Activated CD4-positive, alpha-beta T cell treated with anti-CD3 and anti-CD28 coated beads, Interleukin-2, amount 10 ng/mL, durations not matched to agents 24 days and 14 days (primary cell): Measurements from ENCODE around the gene CDH12. TPM values are rescaled to one million over a fixed set of nuclear protein-coding genes. Genes with fewer than 3 reads are reported as not detected.
"Not testable (repeated sequence)": the region's sequence is repeated elsewhere in the genome, so short reads cannot be mapped to it uniquely, and the experiment has no call there.

ENCODE experiments used
- DNase-seq: peaks from one replicate; pipeline ENCODE4 v3.0.0; 2022
- H3K27ac Mint-ChIP-seq: one replicate; pipeline ENCODE4 v1.8.0; 2022; ENCODE audit warnings: mild to moderate bottlenecking, mixed read lengths
- H3K27me3 Mint-ChIP-seq: one replicate; pipeline ENCODE4 v1.8.0; 2022; ENCODE audit warnings: mixed read lengths
- H3K36me3 Mint-ChIP-seq: one replicate; pipeline ENCODE4 v1.8.0; 2022; ENCODE audit warnings: low read depth, mild to moderate bottlenecking, mixed read lengths
- H3K4me1 Mint-ChIP-seq: one replicate; pipeline ENCODE4 v1.8.0; 2021; ENCODE audit warnings: mixed read lengths
- H3K4me3 Mint-ChIP-seq: one replicate; pipeline ENCODE4 v1.8.0; 2022; ENCODE audit warnings: mild to moderate bottlenecking, moderate library complexity, mixed read lengths
- H3K9me3 Mint-ChIP-seq: one replicate; pipeline ENCODE4 v1.8.0; 2021; ENCODE audit warnings: mixed read lengths
- intact Hi-C: fragments of 100-400 bp; cut with micrococcal nuclease; formaldehyde crosslinking; loops from one replicate; pipeline ENCODE4 v1.15.1; 2023
- total RNA-seq: library from RNA; stranded (reverse); gene quantifications from 2 replicates; pipeline ENCODE4 v1.2.3, GENCODE V29; 2022

Gene CDH12
- total RNA-seq, 1 donor from 2014 or later, result not detected

- H3K4me3 Mint-ChIP-seq, result no peak overlapping the region
- H3K27me3 Mint-ChIP-seq, result no peaks in the 10 kb centered on the region
- intact Hi-C loops, result no loop called here
- no peak overlapping the region for H3K27ac Mint-ChIP-seq
- no peaks in the 10 kb centered on the region for H3K36me3 Mint-ChIP-seq
- no peak for DNase-seq
- H3K9me3 Mint-ChIP-seq, result peaks cover 5% of the 10 kb centered on the region
- H3K4me1 Mint-ChIP-seq, result no peaks in the 10 kb centered on the region
These were observed 298.7 kb downstream of the CDH12 start for GRCh38 chr5:22554475-22554874.

GRCh38 chr5:22549876-22550671 is 303.1 kb downstream of the CDH12 start:
- Mint-ChIP-seq H3K36me3 (no peaks in the 10 kb centered on the region), H3K9me3 (peaks cover 5% of the 10 kb centered on the region), H3K4me3 (no peak overlapping the region), H3K27me3 (no peaks in the 10 kb centered on the region), H3K27ac (no peak overlapping the region), H3K4me1 (no peaks in the 10 kb centered on the region)
- no peak for DNase-seq
- intact Hi-C loops, result no loop called here

GRCh38 chr5:22542340-22542739 is 310.8 kb downstream of the CDH12 start:
- H3K4me1 Mint-ChIP-seq, result no peaks in the 10 kb centered on the region
- intact Hi-C loops, result no loop called here
- H3K9me3 Mint-ChIP-seq, result no peaks in the 10 kb centered on the region
- H3K27ac Mint-ChIP-seq, result no peak overlapping the region
- no peaks in the 10 kb centered on the region for H3K36me3 Mint-ChIP-seq
- H3K4me3 Mint-ChIP-seq, result no peak overlapping the region
- H3K27me3 Mint-ChIP-seq, result no peaks in the 10 kb centered on the region
- DNase-seq, result no peak

GRCh38 chr5:22541037-22541436 is 312.1 kb downstream of the CDH12 start:
- no peaks in the 10 kb centered on the region for H3K36me3 Mint-ChIP-seq
- no peak overlapping the region for H3K27ac Mint-ChIP-seq
- no peaks in the 10 kb centered on the region for H3K27me3 Mint-ChIP-seq
- DNase-seq, result no peak
- H3K9me3 Mint-ChIP-seq, result no peaks in the 10 kb centered on the region
- intact Hi-C loops, result no loop called here
- H3K4me1 Mint-ChIP-seq, result no peaks in the 10 kb centered on the region
- H3K4me3 Mint-ChIP-seq, result no peak overlapping the region

GRCh38 chr5:22539762-22540161 is 313.4 kb downstream of the CDH12 start:
- intact Hi-C loops, result no loop called here
- H3K4me1 Mint-ChIP-seq, result no peaks in the 10 kb centered on the region
- no peak overlapping the region for H3K27ac Mint-ChIP-seq
- DNase-seq, result no peak
- H3K27me3 Mint-ChIP-seq, result no peaks in the 10 kb centered on the region
- H3K9me3 Mint-ChIP-seq, result no peaks in the 10 kb centered on the region
- no peak overlapping the region for H3K4me3 Mint-ChIP-seq
- H3K36me3 Mint-ChIP-seq, result no peaks in the 10 kb centered on the region

DNA sequence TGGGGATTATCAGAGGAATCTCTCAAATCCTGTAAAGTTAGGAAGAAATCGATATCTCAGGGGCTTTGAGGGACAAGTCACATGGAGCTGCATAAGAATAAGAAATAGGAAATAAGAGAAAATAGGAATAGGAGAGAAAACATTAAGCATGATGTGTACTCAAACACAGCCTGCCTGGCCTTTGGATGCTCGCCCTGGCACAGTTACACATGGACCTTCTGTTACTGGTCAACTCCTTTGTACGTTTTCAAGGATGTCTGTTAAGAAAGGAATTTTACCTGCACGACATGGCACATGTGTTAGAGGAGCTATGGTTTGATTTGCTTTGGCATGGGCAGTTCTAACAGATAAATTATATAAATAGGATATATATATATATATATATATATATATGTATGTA is 321.2 kb downstream of the CDH12 start:
- Mint-ChIP-seq H3K27me3 (no peaks in the 10 kb centered on the region), H3K4me1 (no peaks in the 10 kb centered on the region), H3K4me3 (no peak overlapping the region), H3K9me3 (peaks cover 3% of the 10 kb centered on the region), H3K27ac (no peak overlapping the region), H3K36me3 (no peaks in the 10 kb centered on the region)
- intact Hi-C loops, result no loop called here
- DNase-seq, result no peak

DNA sequence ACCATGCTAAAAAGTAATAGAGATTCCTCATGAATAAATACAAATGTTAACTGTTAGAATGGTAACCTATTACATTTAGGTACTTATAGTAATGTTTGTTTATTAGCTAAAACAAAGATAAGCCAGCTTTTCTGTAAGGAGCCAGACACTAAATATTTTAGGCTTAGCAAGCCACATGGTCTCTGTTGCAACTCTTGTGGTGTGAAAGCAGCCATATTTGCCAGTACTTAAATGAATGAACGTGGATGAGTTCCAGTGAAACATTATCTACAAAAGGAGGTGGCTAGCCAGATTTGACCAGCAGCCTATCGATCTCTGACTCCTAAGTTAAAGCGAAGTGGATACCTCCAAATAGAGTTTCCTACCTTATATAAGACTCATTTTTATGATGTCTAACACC is 331.6 kb downstream of the CDH12 start:
- Mint-ChIP-seq H3K27me3 (no peaks in the 10 kb centered on the region), H3K4me1 (no peaks in the 10 kb centered on the region), H3K36me3 (no peaks in the 10 kb centered on the region), H3K27ac (no peak overlapping the region), H3K9me3 (peaks cover 4% of the 10 kb centered on the region), H3K4me3 (no peak overlapping the region)
- intact Hi-C loops, result no loop called here
- no peak for DNase-seq

- not testable (repeated sequence) for H3K4me1 Mint-ChIP-seq
These were observed 336.6 kb downstream of the CDH12 start for GRCh38 chr5:22516497-22516896.

GRCh38 chr5:22514231-22514630 is 338.9 kb downstream of the CDH12 start:
- Mint-ChIP-seq H3K4me1 (no peaks in the 10 kb centered on the region), H3K36me3 (no peaks in the 10 kb centered on the region), H3K4me3 (no peak overlapping the region), H3K27ac (no peak overlapping the region), H3K27me3 (no peaks in the 10 kb centered on the region), H3K9me3 (peaks cover 5% of the 10 kb centered on the region)
- intact Hi-C loops, result no loop called here
- no peak for DNase-seq

More at GRCh38 chr5:22516497-22516896, 336.6 kb downstream of the CDH12 start:
- H3K36me3 Mint-ChIP-seq, H3K4me3 Mint-ChIP-seq, H3K9me3 Mint-ChIP-seq, intact Hi-C loops, H3K27ac Mint-ChIP-seq, H3K27me3 Mint-ChIP-seq, DNase-seq: not testable (repeated sequence)

- H3K27ac Mint-ChIP-seq, result no peak overlapping the region
- H3K27me3 Mint-ChIP-seq, result no peaks in the 10 kb centered on the region
- no peaks in the 10 kb centered on the region for H3K4me1 Mint-ChIP-seq
- no peak overlapping the region for H3K4me3 Mint-ChIP-seq
- no peaks in the 10 kb centered on the region for H3K36me3 Mint-ChIP-seq
- intact Hi-C loops, result no loop called here
- H3K9me3 Mint-ChIP-seq, result peaks cover 9% of the 10 kb centered on the region
- DNase-seq, result no peak
These were observed 347.3 kb downstream of the CDH12 start for GRCh38 chr5:22505891-22506290.

GRCh38 chr5:22504411-22504810 is 348.7 kb downstream of the CDH12 start:
- intact Hi-C loops, result no loop called here
- DNase-seq, result no peak
- H3K4me1 Mint-ChIP-seq, result no peaks in the 10 kb centered on the region
- no peak overlapping the region for H3K27ac Mint-ChIP-seq
- H3K4me3 Mint-ChIP-seq, result no peak overlapping the region
- no peaks in the 10 kb centered on the region for H3K36me3 Mint-ChIP-seq
- H3K27me3 Mint-ChIP-seq, result no peaks in the 10 kb centered on the region
- peaks cover 9% of the 10 kb centered on the region for H3K9me3 Mint-ChIP-seq

GRCh38 chr5:22500556-22500955 is 352.6 kb downstream of the CDH12 start:
- Mint-ChIP-seq H3K27ac (no peak overlapping the region), H3K9me3 (peaks cover under 1% of the 10 kb centered on the region), H3K4me1 (no peaks in the 10 kb centered on the region), H3K4me3 (no peak overlapping the region), H3K36me3 (no peaks in the 10 kb centered on the region), H3K27me3 (no peaks in the 10 kb centered on the region)
- intact Hi-C loops, result no loop called here
- no peak for DNase-seq

DNA sequence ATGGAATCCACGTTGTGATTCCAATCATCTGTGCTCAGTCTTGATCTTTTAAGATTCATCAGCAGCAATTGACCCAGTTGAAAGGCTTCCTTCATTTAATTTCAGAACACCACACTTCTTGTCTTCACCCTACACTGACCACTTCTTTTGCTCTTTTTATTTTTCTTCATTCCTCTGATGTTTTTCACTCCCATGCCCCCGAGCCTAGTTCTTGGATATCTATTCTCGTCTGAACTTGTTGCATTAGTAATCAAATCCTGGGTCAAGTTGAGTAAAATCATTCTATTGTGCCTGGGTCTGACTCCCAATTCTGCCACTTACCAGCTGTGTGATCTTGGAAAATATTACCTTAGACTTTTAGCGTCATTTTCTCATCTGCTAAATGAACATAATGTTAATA is 356.5 kb downstream of the CDH12 start:
- Mint-ChIP-seq H3K4me3 (no peak overlapping the region), H3K4me1 (no peaks in the 10 kb centered on the region), H3K9me3 (peaks cover 4% of the 10 kb centered on the region), H3K36me3 (no peaks in the 10 kb centered on the region), H3K27me3 (no peaks in the 10 kb centered on the region), H3K27ac (no peak overlapping the region)
- intact Hi-C loops, result no loop called here
- no peak for DNase-seq

DNA sequence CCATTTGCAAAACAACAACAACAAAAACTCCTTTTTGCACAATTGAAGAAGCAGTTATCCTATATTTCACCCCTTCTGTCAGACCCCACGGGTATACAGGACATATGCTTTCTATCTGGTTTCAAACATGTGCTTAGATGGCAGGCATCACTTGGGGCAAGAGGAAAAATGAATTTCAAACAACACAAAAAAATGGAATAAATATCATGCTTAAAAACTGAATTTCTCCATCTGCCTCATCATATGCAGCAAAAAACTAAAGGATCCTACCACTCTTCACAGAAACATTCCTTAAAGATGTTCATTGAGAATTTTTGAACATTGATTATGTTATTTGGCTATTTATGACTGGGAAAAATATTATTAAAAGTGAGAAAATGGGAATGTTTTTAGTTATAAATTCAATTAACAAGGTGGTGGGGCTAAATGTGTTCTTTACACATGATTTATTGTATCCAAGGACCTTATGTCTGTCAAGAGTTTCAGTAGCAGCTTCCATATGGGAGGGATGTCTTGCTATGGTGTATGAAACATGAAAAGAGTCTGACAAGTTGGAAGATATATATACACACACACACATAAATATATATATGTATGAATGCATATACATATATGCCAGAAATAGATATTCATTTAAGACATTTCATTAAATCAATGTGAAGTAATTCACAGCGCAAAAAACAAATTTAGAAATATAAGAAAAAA is 358.0 kb downstream of the CDH12 start:
- no peaks in the 10 kb centered on the region for H3K27me3 Mint-ChIP-seq
- no peak overlapping the region for H3K4me3 Mint-ChIP-seq
- no peaks in the 10 kb centered on the region for H3K36me3 Mint-ChIP-seq
- H3K4me1 Mint-ChIP-seq, result no peaks in the 10 kb centered on the region
- no peak overlapping the region for H3K27ac Mint-ChIP-seq
- peaks cover 8% of the 10 kb centered on the region for H3K9me3 Mint-ChIP-seq
- DNase-seq, result no peak
- intact Hi-C loops, result no loop called here
